NCI-H748 (cell line): ENCODE measurements around the gene NCR1.
"Not testable (repeated sequence)": the region's sequence is repeated elsewhere in the genome, so short reads cannot be mapped to it uniquely, and the experiment has no call there.

Experiments used
- DNase-seq: peaks from one replicate; lab custom pipeline; 2025; ENCODE audit not compliant: unreplicated experiment; lab: John Stamatoyannopoulos, UW

Gene NCR1

DNA sequence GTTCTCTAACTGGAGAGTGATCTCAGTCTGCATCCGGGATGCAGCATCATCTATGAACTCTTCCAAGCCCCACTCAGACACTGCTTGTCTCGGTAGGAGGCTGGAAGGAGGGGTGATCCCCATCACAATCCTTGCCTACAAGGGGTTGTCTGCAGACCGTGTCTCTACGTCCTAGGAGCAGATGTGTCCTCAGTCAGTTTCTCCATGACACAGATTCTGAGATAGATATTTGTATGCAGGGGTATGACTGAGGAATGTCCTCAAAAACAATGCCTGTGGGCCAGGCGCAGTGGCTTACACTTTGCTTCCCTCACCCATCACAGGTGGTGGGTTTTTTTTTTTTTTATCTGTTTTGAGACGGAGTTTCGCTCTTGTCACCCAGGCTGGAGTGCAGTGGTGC lies 871 bp downstream of the NCR1 start:
- no peak for DNase-seq

DNA sequence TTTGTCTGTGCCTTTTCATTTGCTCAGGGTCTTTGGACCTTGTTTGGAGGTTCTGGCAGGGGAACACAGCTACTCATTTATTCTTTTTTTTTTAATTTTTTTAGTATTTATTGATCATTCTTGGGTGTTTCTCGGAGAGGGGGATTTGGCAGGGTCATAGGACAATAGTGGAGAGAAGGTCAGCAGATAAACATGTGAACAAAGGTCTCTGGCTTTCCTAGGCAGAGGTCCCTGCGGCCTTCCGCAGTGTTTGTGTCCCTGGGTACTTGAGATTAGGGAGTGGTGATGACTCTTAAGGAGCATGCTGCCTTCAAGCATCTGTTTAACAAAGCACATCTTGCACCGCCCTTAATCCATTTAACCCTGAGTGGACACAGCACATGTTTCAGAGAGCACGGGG lies 2.0 kb downstream of the NCR1 start:
- DNase-seq: not testable (repeated sequence)

DNA sequence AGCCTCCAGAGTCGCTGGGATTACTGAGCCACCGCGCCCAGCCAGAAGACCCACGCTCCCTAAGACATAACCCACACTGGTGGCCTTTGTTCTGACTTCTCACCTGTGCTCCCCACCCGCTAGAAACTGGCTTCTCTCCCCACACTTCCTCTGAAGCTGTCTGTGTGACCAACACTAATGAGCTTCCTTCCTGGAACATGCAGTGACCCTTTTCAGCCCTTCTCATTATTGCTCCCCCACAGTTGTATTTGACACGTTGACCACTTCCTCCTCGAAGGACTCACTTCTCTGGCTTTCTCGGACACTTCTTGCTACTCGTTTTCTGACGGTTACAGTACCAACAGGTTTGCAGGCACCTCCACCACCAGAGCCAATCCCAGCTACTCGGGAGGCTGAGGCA lies 10.9 kb downstream of the NCR1 start:
- DNase-seq: no peak

DNA sequence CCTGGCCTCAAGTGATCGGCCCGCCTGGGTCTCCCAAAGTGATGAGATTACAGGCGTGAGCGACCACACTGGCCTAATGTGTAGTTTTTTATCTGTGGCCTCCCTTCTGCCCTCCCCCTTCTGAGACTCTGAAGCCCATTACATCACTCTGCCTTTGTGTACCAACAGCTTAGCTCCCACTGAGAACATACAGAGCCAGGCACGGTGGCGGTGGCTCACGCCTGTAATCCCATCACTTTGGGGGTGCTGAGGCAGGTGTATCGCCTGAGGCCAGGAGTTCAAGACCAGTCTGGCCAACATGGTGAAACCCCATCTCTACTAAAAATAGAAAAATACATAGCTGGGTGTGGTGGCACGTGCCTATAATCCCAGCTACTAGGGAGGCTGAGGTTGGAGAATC lies 12.6 kb downstream of the NCR1 start:
- no peak for DNase-seq

DNA sequence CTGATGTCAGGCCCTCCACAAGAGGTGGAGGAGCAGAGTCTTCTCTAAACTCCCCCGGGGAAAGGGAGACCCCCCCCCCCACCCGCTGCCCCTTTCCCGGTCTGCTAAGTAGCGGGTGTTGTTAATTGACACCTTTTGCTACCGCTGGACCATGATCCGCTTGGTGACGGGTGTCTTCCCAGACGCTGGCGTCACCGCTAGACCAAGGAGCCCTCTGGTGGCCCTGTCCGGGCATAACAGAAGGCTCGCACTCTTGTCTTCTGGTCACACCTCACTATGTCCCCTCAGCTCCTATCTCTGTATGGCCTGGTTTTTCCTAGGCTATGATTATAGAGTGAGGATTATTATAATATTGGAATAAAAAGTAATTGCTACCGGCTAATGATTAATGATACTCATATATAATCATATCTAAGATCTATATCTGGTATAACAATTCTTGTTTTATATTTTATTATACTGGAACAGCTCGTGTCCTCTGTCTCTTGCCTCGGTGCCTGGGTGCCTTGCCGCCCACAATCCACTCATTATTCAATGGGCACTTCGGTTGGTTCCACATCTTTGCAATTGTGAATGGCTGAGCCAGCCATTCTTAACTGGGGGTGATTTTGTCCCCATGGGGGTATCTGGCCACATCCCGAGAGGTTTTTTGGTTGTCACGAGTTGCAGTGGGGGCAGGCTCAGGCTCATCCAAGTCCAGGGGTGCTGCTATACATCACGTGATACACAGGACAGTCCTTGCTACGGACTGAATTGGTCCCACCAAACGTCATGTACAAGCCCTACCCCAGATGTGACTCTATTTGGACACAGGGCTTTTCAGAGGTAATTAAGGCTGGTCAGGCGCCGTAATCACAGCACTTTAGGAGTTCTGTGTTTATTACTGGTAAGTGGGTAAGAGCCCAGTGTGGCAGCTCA lies 14.0 kb downstream of the NCR1 start:
- not testable (repeated sequence) for DNase-seq

DNA sequence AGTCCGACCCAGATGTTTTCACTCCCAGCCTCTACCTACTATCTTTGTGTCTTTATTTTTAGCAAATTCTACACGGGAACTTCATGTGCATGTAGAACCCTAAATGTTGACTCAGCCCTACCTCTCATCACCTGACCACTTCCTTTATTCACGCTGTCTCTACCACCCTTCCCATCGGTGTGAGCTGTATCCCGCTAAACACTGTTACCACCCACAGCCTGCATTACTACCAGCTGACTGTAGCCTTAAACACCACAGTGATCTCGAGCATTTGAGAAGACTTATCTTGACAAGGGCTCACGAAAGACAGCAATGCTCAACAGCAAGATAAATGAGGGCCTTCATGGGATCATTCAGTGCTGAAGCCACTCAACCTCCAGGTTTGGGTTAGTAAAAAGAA lies 15.1 kb downstream of the NCR1 start:
- DNase-seq: no peak

DNA sequence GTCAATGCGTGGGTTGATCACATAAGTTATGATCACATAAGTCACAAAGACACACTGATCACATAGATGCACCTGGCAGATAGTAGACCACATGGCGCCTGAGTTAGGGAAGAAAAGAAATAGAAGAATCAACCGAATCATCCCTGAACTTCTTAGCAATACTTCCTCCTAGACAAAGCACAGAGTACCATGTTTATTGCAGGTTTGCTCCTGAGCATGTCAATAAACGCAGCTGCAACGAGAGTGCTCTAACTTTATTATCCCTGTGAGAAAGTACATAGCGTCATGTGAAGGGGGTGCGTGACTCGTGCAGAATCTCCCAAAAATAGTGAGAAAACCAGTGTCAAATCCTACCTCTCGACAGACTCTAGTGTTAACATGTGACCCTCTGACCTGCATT lies 17.3 kb downstream of the NCR1 start:
- no peak for DNase-seq

DNA sequence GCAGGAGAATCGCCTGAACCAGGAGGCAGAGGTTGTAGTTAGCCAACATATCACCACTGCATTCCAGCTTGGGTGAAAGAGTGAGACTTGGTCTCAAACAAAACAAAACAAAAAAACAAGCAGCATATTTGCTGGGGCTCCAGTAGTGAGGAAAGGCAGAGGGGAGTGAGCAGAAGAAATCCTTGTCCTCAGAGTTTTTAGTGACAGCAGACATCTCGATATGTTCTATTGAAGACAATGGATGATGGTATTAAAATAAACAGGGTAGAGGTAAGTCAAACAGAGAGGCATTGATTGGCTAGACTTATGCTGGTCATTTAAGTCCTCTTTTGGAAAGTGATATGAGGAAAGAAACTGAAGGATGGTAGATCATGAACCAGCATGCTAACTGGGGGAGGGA lies 22.4 kb downstream of the NCR1 start:
- DNase-seq: peak; percentile 36

DNA sequence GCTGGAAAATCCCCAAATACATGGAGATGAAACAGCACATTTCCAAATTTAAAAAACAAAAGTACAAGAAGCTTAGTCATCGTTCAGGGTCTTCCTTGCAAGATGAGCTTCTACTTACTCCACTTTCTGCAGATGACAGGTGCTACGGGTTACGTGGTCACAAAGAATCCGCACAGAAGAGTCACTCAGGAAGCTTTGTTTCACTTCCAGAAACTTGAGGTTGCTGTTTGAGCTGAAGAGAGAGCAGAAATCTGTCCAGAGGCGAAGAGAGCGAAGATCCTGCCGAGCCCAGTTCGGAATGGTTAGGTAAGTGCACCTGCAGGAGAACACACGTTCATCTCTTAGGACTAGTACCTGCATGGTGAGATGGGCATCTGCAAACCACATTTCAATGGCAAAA lies 32.0 kb downstream of the NCR1 start:
- no peak for DNase-seq

DNA sequence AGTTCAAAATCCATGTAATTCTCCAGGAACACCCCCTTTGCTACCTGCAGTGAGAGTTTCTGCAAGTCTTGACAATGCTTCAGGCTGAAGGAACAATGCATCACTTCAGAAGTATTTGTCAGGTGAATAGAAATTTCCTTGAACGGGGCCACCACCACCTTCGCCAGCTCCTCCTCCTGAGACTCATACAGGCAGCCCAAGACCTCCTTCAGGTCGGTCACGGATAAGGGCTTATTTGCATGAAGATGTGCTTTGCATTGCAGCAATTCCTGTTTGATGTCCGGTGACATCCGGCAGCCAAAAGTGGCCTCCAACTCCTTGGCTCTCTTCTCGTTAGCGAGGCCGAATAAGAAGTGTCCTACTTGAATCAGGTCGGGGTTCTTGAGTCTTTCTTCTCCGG lies 33.0 kb downstream of the NCR1 start:
- no peak for DNase-seq

DNA sequence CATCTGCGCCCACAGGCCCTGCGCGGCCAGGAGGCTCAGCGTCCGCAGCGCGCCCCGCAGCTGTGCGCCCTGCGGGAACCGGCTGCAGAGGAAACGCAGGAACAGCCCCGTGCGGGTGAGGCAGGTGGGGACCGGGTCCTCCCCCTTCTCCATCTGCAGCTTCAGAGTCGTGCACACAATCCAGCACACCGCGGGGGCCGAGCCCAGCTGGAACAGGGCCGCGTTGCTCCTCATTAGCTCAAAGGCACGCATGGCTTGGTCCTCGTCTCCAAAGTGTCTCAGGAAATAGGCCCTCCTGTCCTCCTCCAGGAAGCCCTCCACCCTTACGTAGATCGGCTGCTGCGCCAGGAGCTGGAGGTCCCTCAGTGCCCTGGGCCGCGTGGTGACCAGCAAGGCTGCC lies 33.6 kb downstream of the NCR1 start:
- not testable (repeated sequence) for DNase-seq

DNA sequence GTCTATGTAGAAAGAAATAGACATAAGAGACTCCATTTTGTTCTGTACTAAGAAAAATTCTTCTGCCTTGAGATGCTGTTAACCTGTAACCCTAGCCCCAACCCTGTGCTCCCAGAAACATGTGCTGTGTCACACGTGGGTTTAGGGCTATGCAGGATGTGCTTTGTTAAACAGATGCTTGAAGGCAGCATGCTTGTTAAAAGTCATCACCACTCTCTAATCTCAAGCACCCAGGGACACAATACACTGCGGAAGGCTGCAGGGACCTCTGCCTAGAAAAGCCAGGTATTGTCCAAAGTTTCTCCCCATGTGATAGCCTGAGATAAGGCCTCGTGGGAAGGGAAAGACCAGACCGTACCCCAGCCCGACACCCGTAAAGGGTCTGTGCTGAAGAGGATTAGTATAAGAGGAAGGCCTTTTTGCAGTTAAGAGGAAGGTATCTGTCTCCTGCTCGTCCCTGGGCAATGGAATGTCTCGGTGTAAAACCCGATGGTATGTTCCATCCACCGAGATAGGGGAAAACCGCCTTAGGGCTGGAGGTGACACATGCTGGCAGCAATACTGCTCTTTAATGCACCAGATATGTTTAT lies 37.9 kb downstream of the NCR1 start:
- DNase-seq: not testable (repeated sequence)

DNA sequence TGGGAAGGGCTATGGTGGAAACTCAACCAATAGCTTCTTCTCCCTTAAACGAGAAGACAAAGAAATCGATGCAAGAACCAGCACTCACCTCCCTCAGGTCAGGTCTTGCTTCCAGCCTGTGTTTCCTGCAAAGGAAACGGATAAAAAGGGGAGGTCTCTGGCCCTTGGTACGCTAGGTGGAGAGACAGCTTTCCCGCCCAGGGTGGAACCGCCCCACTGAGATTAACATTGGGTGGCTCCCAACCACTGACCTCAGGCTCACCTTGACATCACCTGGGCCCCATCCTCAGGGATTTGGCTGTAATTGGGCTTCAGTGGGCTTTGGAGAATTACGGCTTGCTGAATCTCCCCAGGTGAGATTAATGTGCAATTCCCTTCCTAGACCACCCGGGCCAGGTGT lies 41.4 kb downstream of the NCR1 start, which contains the start of gene NLRP7:
Gene NLRP7, minus strand, starts transcription at position 150 of the 400 bp plus-strand sequence.
- no peak for DNase-seq

DNA sequence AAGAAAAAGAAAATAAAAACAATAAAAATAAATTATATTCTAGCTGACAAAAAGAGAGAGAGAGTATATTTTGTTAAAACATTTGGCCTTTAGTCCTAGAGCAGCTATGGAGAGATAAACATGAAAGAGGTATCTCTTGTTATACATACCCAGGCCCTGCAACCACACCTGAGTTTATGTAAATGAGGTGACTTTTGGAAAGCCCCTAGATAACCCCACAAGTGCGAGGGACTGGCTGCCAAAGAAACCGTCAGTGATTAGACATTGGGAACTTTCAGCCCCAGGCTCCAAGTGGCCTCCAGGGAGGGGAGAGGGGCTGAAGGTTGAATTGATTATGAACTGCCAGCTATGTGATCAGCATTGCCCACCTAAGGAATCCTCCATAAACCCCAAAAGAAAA lies 43.5 kb downstream of the NCR1 start:
- no peak for DNase-seq

DNA sequence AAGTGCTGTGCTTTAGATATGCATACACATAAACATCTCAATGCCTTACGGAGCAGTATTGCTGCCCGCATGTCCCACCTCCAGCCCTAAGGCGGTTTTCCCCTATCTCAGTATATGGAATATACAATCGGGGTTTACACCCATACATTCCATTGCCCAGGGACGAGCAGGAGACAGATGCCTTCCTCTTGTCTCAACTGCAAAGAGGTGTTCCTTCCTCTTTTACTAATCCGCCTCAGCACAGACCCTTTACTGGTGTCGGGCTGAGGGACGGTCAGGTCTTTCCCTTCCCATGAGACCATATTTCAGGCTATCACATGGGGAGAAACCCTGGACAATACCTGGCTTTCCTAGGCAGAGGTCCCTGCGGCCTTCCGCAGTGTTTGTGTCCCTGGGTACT lies 44.6 kb downstream of the NCR1 start:
- not testable (repeated sequence) for DNase-seq

DNA sequence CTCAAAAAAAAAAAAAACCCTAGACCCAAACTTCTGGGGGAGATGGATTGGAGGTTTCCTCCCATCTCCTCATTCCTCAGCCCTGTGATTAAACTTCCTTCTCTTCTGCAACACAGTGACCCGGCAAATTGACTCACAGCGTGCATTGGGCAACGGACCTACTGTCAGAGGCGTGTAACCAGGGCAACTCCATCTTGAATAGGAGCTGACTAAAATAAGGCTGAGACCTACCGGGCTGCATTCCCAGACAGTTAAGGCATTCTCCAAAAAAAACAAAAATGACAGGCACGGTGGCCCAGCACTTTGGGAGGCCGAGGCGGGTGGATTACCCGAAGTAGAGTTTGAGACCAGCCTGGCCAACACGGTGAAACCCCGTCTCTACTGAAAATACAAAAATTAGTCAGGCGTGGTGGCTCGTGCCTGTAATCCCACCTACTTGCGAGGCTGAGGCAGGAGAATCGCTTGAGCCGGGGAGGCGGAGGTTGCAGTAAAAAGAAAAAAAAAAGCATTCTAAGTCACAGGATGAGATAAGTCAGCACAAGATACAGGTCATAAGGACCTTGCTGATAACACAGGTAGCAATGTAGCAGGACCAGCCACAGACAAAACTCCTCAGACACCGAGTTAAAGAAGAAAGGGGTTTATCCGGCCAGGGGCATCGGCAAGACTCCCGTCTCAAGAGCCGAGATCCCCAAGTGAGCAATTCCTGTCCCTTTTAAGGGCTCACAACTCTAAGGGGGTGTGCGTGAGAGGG lies 46.8 kb downstream of the NCR1 start:
- no peak for DNase-seq

DNA sequence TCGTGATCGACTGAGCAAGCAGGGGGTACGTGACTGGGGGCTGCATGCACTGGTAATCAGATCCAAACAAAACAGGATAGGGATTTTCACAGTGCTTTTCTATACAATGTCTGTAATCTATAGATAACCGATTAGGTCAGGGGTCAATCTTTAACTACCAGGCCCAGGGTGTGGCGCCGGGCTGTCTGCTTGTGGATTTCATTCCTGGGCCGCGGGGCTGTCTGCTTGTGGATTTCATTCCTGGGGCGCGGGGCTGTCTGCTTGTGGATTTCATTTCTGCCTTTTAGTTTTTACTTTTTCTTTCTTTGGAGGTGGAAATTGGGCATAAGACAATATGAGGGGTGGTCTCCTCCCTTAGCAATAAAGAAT lies 47.4 kb downstream of the NCR1 start:
- not testable (repeated sequence) for DNase-seq

DNA sequence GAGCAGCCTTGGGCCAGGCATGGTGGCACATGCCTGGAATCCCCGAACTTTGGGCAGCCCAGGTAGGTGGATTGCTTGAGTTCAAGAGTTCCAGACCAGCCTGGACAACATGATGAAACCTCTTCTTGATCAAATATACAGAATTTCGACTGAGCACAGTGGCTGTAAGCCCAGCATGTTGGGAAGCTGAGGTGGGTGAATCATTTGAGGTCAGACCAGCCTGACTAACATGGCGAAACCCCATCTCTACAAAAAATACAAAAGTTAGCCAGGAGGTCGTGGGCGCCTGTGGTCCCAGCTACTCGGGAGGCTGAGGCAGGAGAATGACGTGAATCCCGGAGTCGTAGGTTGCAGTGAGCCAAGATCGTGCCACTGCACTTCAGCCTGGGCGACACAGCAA lies 49.4 kb downstream of the NCR1 start:
- DNase-seq: no peak

DNA sequence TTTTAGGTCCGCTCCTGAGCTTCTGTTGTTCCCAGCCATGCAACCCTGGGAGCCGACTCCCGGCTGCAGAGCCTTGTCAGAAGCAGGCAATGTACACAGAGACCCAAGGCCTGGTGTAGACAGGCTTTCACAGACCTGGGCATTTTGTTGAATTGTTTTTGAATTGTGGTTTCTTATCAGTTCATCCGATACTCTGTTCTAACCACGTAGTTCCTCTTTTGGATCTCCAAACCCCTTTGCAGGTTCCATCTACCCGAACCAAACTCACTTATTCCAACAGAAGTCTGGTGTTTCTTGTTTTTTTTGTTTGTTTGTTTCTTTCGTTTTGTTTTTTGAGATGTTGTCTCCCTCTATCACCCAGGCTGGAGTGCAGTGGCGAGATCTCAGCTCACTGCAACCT lies 53.9 kb downstream of the NCR1 start:
- no peak for DNase-seq
